ENCODE measurements around the gene BROX.

DNA sequence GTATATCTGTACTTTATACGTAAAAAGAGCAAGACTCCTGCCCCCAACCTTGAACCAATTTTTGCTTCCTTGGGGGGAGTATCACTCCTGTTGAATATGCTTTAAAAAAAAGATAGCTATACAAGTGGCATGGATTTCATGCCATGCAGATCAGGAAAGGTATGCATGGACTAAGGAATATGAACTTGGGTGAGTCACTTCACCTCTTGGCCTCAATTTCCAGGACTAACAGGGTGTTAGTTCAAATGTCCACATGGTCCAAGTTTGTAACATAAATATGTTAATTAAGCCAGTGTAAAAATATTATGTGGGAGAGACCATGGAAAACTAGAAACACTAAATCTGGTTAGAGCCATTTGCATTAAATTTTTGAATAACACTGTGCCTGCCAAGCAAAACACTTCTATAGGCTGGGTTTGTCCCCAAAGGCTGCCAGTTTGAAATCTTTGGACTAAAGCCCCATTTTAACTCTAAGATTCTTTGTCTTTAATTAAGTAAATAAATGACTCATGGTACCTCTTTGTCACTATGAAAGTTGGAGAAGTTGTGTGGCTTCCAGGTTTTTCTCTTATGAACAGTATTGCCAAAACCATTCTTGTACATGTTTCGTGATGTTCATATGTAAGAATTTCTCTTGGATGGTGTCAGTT, 57.7 kb downstream of the BROX start:
- TF ChIP-seq, protein P1, sequence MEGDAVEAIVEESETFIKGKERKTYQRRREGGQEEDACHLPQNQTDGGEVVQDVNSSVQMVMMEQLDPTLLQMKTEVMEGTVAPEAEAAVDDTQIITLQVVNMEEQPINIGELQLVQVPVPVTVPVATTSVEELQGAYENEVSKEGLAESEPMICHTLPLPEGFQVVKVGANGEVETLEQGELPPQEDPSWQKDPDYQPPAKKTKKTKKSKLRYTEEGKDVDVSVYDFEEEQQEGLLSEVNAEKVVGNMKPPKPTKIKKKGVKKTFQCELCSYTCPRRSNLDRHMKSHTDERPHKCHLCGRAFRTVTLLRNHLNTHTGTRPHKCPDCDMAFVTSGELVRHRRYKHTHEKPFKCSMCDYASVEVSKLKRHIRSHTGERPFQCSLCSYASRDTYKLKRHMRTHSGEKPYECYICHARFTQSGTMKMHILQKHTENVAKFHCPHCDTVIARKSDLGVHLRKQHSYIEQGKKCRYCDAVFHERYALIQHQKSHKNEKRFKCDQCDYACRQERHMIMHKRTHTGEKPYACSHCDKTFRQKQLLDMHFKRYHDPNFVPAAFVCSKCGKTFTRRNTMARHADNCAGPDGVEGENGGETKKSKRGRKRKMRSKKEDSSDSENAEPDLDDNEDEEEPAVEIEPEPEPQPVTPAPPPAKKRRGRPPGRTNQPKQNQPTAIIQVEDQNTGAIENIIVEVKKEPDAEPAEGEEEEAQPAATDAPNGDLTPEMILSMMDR (conservative IDR thresholded peaks at IDR 0.05): no peak
- TF ChIP-seq ZFX (IDR thresholded peaks at IDR 0.05): no peak
